Astrocyte (in vitro differentiated cells and primary cell): ENCODE results near the gene IGF2BP3. TPM values are rescaled to one million over a fixed set of nuclear protein-coding genes. Genes with fewer than 3 reads are reported as not detected.

Experiments
- DNase-seq: peaks from one replicate; pipeline ENCODE4 v3.0.0-alpha.2; 2010; ENCODE audit warnings: low read depth
- FAIRE-seq: peaks from 2 replicates; lab custom pipeline; 2011; peaks lifted over from hg19 to GRCh38; lab: Jason Lieb, UNC
- H2AFZ ChIP-seq: 2 replicates; pipeline ENCODE4 v1.6.0; 2012; ENCODE audit warnings: low read depth, low read length, inconsistent platforms
- H3K27ac ChIP-seq: 2 replicates; pipeline ENCODE4 v1.5.1; 2011; ENCODE audit warnings: low read depth, low read length, inconsistent platforms
- H3K27me3 ChIP-seq: 2 replicates; pipeline ENCODE4 v1.6.0; 2011; ENCODE audit warnings: low read length, inconsistent platforms; ENCODE audit not compliant: insufficient read depth
- H3K36me3 ChIP-seq: 2 replicates; pipeline ENCODE4 v1.5.1; 2011; ENCODE audit warnings: low read length, inconsistent platforms; ENCODE audit not compliant: insufficient read depth
- H3K4me1 ChIP-seq: 2 replicates; pipeline ENCODE4 v1.5.1; 2011; ENCODE audit warnings: low read length, inconsistent platforms; ENCODE audit not compliant: insufficient read depth
- H3K4me2 ChIP-seq: 2 replicates; pipeline ENCODE4 v1.6.0; 2012; ENCODE audit warnings: low read length, inconsistent platforms
- H3K4me3 ChIP-seq: 2 replicates; pipeline ENCODE4 v1.5.1; 2011; ENCODE audit warnings: low read depth, mild to moderate bottlenecking, low read length, inconsistent platforms; ENCODE audit not compliant: insufficient read depth
- H3K79me2 ChIP-seq: 2 replicates; pipeline ENCODE4 v1.6.0; 2012; ENCODE audit warnings: mild to moderate bottlenecking, low read length, inconsistent platforms; ENCODE audit not compliant: insufficient read depth
- H3K9ac ChIP-seq: 2 replicates; pipeline ENCODE4 v1.6.0; 2012; ENCODE audit warnings: mild to moderate bottlenecking, low read length, inconsistent platforms
- H3K9me3 ChIP-seq: 2 replicates; pipeline ENCODE4 v1.5.1; 2012; ENCODE audit warnings: low read depth, mild to moderate bottlenecking, low read length, inconsistent platforms; ENCODE audit not compliant: insufficient read depth
- H4K20me1 ChIP-seq: 2 replicates; pipeline ENCODE4 v1.6.0; 2012; ENCODE audit warnings: low read length, inconsistent platforms; ENCODE audit not compliant: insufficient read depth
- H3K27ac Mint-ChIP-seq: one replicate; pipeline ENCODE4 v1.8.0; 2021; ENCODE audit warnings: mild to moderate bottlenecking, mixed read lengths; ENCODE audit not compliant: unreplicated experiment
- H3K27me3 Mint-ChIP-seq: one replicate; pipeline ENCODE4 v1.8.0; 2021; ENCODE audit warnings: low read depth, mixed read lengths; ENCODE audit not compliant: unreplicated experiment
- H3K36me3 Mint-ChIP-seq: one replicate; pipeline ENCODE4 v1.8.0; 2021; ENCODE audit warnings: low read depth, mixed read lengths; ENCODE audit not compliant: unreplicated experiment
- H3K4me1 Mint-ChIP-seq: one replicate; pipeline ENCODE4 v1.8.0; 2021; ENCODE audit warnings: low read depth, mixed read lengths; ENCODE audit not compliant: unreplicated experiment
- H3K4me3 Mint-ChIP-seq: one replicate; pipeline ENCODE4 v1.8.0; 2021; ENCODE audit warnings: mild to moderate bottlenecking, moderate library complexity, mixed read lengths; ENCODE audit not compliant: unreplicated experiment
- H3K9me3 Mint-ChIP-seq: one replicate; pipeline ENCODE4 v1.8.0; 2021; ENCODE audit warnings: mild to moderate bottlenecking, mixed read lengths; ENCODE audit not compliant: unreplicated experiment
- EZH2 ChIP-seq: IDR thresholded peaks from 2 replicates; pipeline ENCODE4 v1.6.1; 2012; ENCODE audit warnings: mild to moderate bottlenecking, low read length, inconsistent platforms; ENCODE audit not compliant: insufficient read depth
- total RNA-seq: library from RNA; stranded (reverse); gene quantifications from 2 replicates; pipeline ENCODE4 v1.2.1, GENCODE V29; 2021
- TF ChIP-seq, protein P1 (sequence below): IDR thresholded peaks from 2 replicates; pipeline ENCODE4 v1.5.1; 2011; ENCODE audit warnings: low read depth, mild to moderate bottlenecking, inconsistent platforms, low read length, moderate library complexity; ENCODE audit not compliant: insufficient read depth

IGF2BP3 gene
- total RNA-seq, 1 donor from 2014 or later = 79.5 TPM

DNA sequence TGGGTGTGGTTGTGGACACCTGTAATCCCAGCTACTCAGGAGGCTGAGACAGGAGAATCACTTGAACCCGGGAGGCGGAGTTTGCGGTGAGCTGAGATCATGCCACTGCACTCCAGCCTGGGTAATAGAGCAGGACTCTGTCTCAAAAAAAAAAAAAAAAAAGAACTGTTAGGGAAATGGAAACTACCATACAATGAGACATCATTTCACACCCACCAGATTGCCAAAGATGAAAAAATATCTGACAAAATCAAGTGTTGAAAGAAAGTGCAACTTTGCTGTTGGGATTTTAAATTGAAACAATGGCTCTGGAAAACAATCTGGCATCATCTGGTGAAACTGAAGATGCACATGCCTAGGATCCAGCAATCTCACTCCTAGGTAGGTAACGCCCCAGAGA, 187.2 kb downstream of the IGF2BP3 start:
- H2AFZ ChIP-seq = no peak overlapping the region
- Mint-ChIP-seq H3K9me3 (no peaks in the 10 kb centered on the region), H3K4me3 (no peak overlapping the region), H3K36me3 (no peaks in the 10 kb centered on the region), H3K27me3 (no peaks in the 10 kb centered on the region), H3K27ac (no peak overlapping the region), H3K4me1 (peaks cover 2% of the 10 kb centered on the region)
- FAIRE-seq (no peak), DNase-seq (no peak)
- no peaks in the 10 kb centered on the region for H3K4me1 ChIP-seq
- H3K9me3 ChIP-seq = no peaks in the 10 kb centered on the region
- H3K27me3 ChIP-seq = no peaks in the 10 kb centered on the region
- H3K36me3 ChIP-seq = no peaks in the 10 kb centered on the region
- no peak overlapping the region for H3K27ac ChIP-seq
- no peaks in the 10 kb centered on the region for H3K79me2 ChIP-seq
- H3K9ac ChIP-seq = no peak overlapping the region
- no peak for TF ChIP-seq EZH2
- TF ChIP-seq, protein P1, sequence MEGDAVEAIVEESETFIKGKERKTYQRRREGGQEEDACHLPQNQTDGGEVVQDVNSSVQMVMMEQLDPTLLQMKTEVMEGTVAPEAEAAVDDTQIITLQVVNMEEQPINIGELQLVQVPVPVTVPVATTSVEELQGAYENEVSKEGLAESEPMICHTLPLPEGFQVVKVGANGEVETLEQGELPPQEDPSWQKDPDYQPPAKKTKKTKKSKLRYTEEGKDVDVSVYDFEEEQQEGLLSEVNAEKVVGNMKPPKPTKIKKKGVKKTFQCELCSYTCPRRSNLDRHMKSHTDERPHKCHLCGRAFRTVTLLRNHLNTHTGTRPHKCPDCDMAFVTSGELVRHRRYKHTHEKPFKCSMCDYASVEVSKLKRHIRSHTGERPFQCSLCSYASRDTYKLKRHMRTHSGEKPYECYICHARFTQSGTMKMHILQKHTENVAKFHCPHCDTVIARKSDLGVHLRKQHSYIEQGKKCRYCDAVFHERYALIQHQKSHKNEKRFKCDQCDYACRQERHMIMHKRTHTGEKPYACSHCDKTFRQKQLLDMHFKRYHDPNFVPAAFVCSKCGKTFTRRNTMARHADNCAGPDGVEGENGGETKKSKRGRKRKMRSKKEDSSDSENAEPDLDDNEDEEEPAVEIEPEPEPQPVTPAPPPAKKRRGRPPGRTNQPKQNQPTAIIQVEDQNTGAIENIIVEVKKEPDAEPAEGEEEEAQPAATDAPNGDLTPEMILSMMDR = no peak
- H4K20me1 ChIP-seq = no peaks in the 10 kb centered on the region
- no peak overlapping the region for H3K4me2 ChIP-seq
- H3K4me3 ChIP-seq = no peak overlapping the region

DNA sequence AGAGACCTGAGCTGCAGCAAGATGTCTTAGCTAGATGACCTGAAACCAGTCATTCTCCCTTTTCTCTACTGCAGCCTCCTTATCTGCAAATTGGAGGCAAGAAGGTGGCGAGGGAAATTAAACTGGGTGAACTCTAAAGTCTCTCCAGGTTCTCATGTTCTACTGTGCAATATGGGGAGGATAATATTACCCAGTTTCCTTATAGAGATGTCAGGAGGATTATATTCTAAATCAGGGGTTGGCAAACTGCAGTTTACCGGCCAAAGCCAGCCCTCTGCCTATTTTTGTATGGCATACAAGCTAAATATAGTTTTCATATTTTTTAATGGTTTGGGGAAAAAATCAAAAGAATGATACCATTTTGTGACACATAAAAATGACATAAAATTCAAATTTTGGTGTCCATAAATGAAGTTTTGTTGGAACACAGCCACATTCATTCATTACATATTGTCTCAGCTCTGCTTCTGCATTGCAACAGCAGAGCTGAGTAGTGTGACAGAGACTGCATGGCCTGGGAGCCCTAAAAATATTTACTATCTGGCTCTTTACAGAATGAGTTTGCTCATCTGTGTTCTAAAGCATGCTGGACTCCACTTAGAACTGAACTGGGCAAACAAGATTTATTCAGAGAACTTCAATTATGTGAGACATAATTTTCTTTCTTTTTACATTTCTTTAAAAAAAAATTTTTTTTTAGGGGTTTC, 190.3 kb downstream of the IGF2BP3 start:
- no peak overlapping the region for H3K27ac Mint-ChIP-seq
- TF ChIP-seq EZH2 = no peak
- TF ChIP-seq, protein P1 = no peak
- H3K4me3 Mint-ChIP-seq = no peak overlapping the region
- H3K27ac ChIP-seq = no peak overlapping the region
- H2AFZ ChIP-seq = no peak overlapping the region
- DNase-seq (no peak), FAIRE-seq (no peak)
- H3K9me3 Mint-ChIP-seq = no peaks in the 10 kb centered on the region
- no peaks in the 10 kb centered on the region for H3K4me1 ChIP-seq
- no peaks in the 10 kb centered on the region for H3K36me3 Mint-ChIP-seq
- H3K36me3 ChIP-seq = no peaks in the 10 kb centered on the region
- H3K9ac ChIP-seq = no peak overlapping the region
- no peaks in the 10 kb centered on the region for H4K20me1 ChIP-seq
- H3K27me3 ChIP-seq = no peaks in the 10 kb centered on the region
- no peak overlapping the region for H3K4me2 ChIP-seq
- H3K27me3 Mint-ChIP-seq = no peaks in the 10 kb centered on the region
- H3K4me1 Mint-ChIP-seq = no peaks in the 10 kb centered on the region
- no peaks in the 10 kb centered on the region for H3K79me2 ChIP-seq
- no peaks in the 10 kb centered on the region for H3K9me3 ChIP-seq
- no peak overlapping the region for H3K4me3 ChIP-seq

- Histone ChIP-seq H3K36me3 (no peaks in the 10 kb centered on the region), H3K4me3 (no peak overlapping the region), H4K20me1 (no peaks in the 10 kb centered on the region), H3K9me3 (no peaks in the 10 kb centered on the region), H3K4me1 (peaks cover 5% of the 10 kb centered on the region), H3K27me3 (peaks cover 6% of the 10 kb centered on the region), H3K4me2 (no peak overlapping the region), H3K27ac (no peak overlapping the region), H3K9ac (no peak overlapping the region), H3K79me2 (no peaks in the 10 kb centered on the region), H2AFZ (no peak overlapping the region)
- DNase-seq = peak; percentile 43
- Mint-ChIP-seq H3K36me3 (no peaks in the 10 kb centered on the region), H3K9me3 (no peaks in the 10 kb centered on the region), H3K4me3 (no peak overlapping the region), H3K27me3 (no peaks in the 10 kb centered on the region), H3K4me1 (no peaks in the 10 kb centered on the region), H3K27ac (no peak overlapping the region)
- no peak for TF ChIP-seq EZH2
- TF ChIP-seq, protein P1 = peak; percentile 93
- peak; percentile 32 for FAIRE-seq
Measured at GRCh38 chr7:23277359-23277989, 192.8 kb downstream of the IGF2BP3 start.
